Spleen (tissue), 7 donors: ENCODE results near the gene TFPI.

Source experiments
- POLR2A ChIP-seq, 3 donors: fragments of 450-650 bp; IDR thresholded peaks; one replicate each; pipeline ENCODE4 v1.5.1; 2017; ENCODE audit warnings: antibody characterized with exemption in 3 of 3, mild to moderate bottlenecking in 1 of 3
- POLR2AphosphoS5 ChIP-seq, 3 donors: sonication (generic); formaldehyde crosslinking; IDR thresholded peaks; one replicate each; pipeline ENCODE4 v1.5.1; 2017; ENCODE audit warnings: antibody characterized with exemption in 3 of 3
- TF ChIP-seq, protein P1 (sequence below), 11 experiments: fragments of 200-600 bp in 7 of 11; fragments of 450-650 bp in 4 of 11; sonication (generic) in 4 of 11; IDR thresholded peaks in 8 of 11; conservative IDR thresholded peaks in 3 of 11; 1 replicate in 7 of 11; 2 replicates in 4 of 11; pipeline versions ENCODE4 v1.4.0 to v1.8.0; 2016 to 2021; ENCODE audit warnings: antibody characterized with exemption in 11 of 11, inconsistent platforms in 4 of 11, mild to moderate bottlenecking in 1 of 11
- donor health status: DM: no; HTN: no; CAD: no; lungs with moderate emphysema.
- donor health status: DM: no; HTN: no; CAD: no.
- donor health status: DM: no; HTN: no; CAD: no.

DNA sequence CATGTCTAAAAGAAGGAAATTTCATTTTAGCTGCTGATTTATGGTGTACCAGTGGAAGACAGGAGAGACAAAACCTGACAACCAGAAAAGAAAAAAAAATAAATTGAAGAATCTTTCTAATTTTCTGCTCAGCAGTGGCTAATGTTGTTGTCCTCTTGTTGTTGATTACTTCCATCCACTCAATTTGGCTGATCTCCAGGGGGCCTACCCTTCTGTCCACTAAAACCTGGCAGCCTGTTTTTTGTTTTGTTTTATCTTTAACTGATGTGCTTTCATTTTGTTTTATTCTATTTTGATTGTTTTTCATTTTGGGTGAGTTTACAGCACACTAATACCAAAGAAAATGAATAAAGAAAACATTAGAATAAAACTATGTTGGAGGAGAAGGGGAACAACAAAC is 27.4 kb downstream of the TFPI start:
- TF ChIP-seq, protein P1, sequence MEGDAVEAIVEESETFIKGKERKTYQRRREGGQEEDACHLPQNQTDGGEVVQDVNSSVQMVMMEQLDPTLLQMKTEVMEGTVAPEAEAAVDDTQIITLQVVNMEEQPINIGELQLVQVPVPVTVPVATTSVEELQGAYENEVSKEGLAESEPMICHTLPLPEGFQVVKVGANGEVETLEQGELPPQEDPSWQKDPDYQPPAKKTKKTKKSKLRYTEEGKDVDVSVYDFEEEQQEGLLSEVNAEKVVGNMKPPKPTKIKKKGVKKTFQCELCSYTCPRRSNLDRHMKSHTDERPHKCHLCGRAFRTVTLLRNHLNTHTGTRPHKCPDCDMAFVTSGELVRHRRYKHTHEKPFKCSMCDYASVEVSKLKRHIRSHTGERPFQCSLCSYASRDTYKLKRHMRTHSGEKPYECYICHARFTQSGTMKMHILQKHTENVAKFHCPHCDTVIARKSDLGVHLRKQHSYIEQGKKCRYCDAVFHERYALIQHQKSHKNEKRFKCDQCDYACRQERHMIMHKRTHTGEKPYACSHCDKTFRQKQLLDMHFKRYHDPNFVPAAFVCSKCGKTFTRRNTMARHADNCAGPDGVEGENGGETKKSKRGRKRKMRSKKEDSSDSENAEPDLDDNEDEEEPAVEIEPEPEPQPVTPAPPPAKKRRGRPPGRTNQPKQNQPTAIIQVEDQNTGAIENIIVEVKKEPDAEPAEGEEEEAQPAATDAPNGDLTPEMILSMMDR (IDR thresholded peaks at IDR 0.05 in 8 of 11, conservative IDR thresholded peaks at IDR 0.05 in 3 of 11), result no peak
- TF ChIP-seq POLR2AphosphoS5 (IDR thresholded peaks at IDR 0.05) (no peak), POLR2A (IDR thresholded peaks at IDR 0.05) (no peak)
